Omental fat pad (tissue), 4 donors: ENCODE measurements around the gene SDS. TPM values are rescaled to one million over a fixed set of nuclear protein-coding genes. Genes with fewer than 3 reads are reported as not detected.
"Not testable (repeated sequence)": the region's sequence is repeated elsewhere in the genome, so short reads cannot be mapped to it uniquely, and the experiment has no call there.

Experiments used
- ATAC-seq: fragments of 150-250 bp; one replicate; pipeline ENCODE4 v1.9.1; 2016; ENCODE audit warnings: mild to moderate bottlenecking, moderate library complexity; ENCODE audit not compliant: low FRiP score
- DNase-seq: peaks from one replicate; pipeline ENCODE4 v3.0.0-alpha.2; 2019; ENCODE audit warnings: low spot score
- total RNA-seq, 4 donors: library from RNA; depleted of rRNA; stranded (reverse); fragments of >200 nt; gene quantifications; one replicate each; pipeline ENCODE4 v1.1.0, GENCODE V29; 2016
- TF ChIP-seq, protein P1 (sequence below), 3 donors: fragments of 450-650 bp; IDR thresholded peaks; one replicate each; pipeline ENCODE4 v1.5.1; 2016 to 2017; ENCODE audit warnings: antibody characterized with exemption in 3 of 3, mild to moderate bottlenecking in 3 of 3, moderate library complexity in 2 of 3

SDS gene
- total RNA-seq, 4 donors from 2014 or later: 0.63 to 52.1 (median 3.3) TPM

DNA sequence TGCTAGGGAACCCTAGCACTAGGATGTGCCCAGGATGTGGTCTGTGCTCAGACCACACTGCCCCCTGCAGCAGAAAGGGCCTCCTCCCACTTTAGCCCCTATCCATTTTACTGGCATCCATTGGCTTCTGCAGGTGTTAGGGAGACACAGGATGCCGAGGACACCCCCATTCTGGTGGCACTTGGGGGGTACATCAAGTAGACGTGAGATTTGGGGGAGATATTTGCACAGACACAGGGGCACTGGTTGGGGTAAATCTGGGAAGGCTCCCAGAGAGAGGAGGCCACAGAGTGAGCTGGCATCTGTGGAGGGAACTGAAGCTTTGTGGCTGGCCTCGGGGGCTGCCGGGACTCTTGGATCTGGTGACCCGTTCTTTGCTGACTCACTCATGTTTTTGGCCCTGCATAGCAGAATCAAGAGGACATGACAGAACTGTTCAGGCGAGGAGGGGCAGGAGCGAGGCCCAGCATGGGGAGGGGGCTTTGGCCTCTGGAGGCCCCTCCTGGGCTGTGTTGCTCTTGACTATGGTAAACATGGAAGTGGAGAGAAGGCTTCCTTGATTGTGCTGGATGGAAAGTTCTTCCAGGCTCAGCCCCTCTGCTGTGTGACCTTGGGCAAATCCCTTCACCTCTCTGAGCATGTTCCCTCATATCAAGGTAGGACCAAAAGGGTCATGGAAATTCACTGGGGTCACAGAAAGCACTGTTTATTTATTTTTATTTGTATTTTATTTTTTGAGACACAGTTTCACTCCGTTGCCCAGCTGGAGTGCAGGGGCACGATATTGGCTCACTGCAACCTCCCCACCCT is 43.5 kb downstream of the SDS start:
- ATAC-seq (no peak), DNase-seq (no peak)
- TF ChIP-seq, protein P1, sequence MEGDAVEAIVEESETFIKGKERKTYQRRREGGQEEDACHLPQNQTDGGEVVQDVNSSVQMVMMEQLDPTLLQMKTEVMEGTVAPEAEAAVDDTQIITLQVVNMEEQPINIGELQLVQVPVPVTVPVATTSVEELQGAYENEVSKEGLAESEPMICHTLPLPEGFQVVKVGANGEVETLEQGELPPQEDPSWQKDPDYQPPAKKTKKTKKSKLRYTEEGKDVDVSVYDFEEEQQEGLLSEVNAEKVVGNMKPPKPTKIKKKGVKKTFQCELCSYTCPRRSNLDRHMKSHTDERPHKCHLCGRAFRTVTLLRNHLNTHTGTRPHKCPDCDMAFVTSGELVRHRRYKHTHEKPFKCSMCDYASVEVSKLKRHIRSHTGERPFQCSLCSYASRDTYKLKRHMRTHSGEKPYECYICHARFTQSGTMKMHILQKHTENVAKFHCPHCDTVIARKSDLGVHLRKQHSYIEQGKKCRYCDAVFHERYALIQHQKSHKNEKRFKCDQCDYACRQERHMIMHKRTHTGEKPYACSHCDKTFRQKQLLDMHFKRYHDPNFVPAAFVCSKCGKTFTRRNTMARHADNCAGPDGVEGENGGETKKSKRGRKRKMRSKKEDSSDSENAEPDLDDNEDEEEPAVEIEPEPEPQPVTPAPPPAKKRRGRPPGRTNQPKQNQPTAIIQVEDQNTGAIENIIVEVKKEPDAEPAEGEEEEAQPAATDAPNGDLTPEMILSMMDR (IDR thresholded peaks at IDR 0.05): no peak

DNA sequence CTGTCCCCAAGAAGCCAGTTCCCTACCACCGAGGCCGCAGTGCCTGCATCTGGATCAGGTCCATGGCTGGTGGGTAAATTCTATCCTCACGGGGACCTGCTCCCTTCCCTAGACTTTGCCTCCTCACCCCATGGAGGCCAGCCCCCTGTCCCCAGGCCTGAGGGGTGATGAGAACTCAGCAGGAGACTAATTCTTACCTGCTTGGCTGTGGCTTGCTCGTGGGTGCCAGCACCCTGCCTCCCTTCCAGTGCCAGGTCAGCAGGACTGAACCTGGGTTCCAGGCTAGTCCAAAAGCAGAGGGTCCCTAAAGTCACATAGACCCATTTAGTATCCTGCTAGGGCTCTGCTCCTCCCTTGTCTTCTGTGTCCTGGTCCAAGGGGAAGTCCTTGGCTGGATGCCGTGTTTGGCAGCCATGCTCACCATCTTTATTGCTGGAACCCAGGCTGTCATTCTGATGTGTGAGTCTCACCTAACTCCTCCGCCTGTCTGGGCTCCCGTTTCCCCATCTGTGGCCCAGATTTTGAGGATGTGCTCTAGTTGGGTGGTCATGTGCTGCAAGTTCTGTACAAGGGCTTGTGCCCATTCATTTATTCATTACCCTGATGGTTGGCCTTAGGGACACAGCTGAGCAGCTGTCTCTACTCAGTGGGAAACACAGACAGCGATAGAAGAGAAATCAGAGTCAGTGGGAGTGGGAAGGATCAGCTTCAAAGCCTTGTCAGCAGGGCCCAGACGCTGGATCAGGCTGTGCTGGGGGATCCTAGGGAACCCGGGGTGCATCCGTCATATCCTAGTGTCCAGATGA is 44.4 kb downstream of the SDS start:
- peak; percentile 11 for ATAC-seq
- DNase-seq: no peak
- TF ChIP-seq, protein P1 (IDR thresholded peaks at IDR 0.05): no peak

DNA sequence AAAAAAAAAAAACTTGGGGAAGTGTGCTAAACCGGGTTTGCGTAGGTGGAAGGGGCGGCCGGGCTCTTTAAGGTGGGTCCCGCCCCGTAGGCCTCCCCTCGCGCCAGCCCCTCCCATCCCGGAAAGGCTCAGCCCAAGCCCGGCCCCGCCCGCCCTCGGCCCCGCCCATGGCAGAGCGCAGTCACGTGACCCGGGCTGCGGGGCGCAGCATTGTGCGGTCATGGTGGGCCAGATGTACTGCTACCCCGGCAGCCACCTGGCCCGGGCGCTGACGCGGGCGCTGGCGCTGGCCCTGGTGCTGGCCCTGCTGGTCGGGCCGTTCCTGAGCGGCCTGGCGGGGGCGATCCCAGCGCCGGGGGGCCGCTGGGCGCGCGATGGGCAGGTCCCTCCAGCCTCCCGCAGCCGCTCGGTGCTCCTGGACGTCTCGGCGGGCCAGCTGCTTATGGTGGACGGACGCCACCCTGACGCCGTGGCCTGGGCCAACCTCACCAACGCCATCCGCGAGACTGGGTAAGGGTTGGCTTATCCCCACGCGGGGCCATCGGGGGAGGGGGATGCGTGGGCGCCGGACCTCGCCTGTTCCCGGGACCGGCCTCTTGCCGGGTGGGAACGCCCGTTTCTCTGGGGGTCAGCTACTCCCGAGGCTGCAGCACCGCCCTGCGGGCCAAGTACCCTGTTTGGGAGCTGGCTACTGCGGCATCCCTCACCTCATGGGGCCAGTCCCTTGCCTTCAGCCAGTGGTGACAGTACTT is 45.1 kb downstream of the SDS start, which contains the start of gene PLBD2:
Gene PLBD2, plus strand, starts transcription at position 207 of the 752 bp plus-strand sequence. Its CDS starts 14 bp downstream, at position 221.
- ATAC-seq: peak; percentile 96
- peak; percentile 88 for DNase-seq
- TF ChIP-seq, protein P1 (IDR thresholded peaks at IDR 0.05): no peak

DNA sequence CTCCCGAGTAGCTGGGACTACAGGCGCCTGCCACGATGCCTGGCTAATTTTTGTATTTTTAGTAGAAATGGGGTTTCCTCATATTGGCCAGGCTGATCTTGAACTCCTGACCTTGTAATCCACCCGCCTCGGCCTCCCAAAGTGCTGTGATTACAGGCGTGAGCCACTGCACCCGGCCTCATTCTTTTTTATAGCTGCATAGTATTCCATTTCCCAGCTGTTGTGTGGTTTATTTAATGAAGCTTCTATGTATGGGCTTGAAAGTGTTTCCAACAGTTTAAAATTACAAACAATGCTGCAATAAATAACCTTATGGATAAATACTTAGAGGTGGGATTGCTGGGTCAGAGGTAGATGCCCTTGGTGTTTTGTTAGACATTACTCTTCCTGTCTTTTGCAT is 49.5 kb downstream of the SDS start:
- DNase-seq, ATAC-seq: not testable (repeated sequence)

DNA sequence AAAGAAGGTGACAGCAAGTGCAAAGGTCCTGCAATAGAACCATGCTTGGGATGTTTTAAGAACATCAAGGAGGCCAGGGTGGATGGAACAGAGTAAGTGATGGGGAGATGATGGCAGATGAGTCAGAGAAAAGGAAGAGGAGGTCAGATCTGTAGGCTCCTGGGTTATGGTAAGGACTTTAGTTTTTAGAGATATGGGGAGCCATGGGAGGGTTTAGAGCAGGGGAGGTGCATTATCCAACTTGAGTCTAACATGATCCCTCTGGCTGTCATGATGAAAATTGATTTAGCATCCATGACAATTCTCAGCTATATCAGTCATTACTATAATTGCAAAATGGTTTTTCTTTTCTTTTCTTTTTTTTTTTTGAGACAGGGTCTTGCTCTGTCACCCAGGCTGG is 52.6 kb downstream of the SDS start:
- TF ChIP-seq, protein P1 (IDR thresholded peaks at IDR 0.05): no peak
- no peak for ATAC-seq
- DNase-seq: no peak

DNA sequence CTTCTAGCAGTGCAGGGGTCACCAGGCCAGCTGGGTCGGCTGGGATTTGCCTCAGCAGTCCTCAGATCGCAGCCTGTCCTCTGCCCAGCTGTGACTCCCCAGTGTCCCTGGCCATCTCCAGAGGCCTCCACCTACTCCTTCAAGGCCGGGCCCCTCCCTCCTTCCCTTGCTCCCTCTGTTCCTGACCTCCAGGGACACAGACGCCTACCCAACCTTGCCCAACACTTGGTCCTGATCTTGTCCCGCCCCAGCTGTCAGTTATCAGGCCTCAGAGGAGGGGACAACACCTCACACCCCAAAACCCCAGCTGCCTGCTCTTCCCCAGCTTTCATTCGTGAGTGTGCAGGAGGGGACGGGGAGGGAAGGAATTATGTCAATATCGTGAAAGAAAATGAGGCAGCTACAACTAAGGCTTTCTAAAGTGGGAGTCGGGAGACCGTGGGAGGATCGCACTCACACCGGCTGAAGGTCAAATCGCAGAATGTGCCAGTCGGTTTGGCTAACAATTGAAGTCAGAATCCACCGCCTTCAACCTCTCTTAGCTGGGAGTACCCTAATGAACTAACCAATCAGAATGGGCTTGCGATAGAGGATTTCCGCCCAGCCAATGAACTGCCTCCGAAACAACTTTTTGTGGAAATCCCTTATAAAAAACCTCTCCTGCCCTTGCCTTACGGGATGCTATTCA is 54.7 kb downstream of the SDS start:
- TF ChIP-seq, protein P1 (IDR thresholded peaks at IDR 0.05): no peak
- no peak for DNase-seq
- no peak for ATAC-seq
